ENCODE measurements around the gene NEK4.

NEK4 gene

GRCh38 chr3:52770496-52771333 lies at the start of gene NEK4:
NEK4 (minus strand) TSS chr3:52770940; CDS start chr3:52770746, 194 bp downstream.
- peak; percentile 99 for DNase-seq (ENCODE audit: low spot score)

GRCh38 chr3:52819936-52820335 lies 49.2 kb upstream of the NEK4 start:
- no peak for DNase-seq (ENCODE audit: low spot score)

DNA sequence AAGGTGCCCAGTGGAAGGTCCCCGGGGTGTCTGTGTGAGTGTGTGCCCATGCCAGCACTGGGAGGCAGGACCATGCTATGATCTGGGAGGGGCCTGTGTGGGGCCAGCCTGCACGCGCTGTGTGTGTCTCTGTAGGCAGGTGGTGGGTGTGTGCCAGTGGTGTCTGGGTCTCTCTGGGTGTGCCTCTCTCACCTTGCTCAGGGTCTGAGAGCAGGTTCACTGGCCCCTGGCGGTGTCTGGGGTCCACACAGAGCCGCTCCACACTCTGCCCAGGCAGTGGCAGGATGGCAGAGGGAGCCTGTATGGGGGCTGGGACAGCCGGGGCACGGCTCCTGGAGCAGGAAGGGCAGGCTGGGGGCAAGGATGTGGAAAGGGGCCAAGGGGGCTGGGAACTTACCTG lies 47.1 kb upstream of the NEK4 start:
- DNase-seq (ENCODE audit: low spot score): no peak

DNA sequence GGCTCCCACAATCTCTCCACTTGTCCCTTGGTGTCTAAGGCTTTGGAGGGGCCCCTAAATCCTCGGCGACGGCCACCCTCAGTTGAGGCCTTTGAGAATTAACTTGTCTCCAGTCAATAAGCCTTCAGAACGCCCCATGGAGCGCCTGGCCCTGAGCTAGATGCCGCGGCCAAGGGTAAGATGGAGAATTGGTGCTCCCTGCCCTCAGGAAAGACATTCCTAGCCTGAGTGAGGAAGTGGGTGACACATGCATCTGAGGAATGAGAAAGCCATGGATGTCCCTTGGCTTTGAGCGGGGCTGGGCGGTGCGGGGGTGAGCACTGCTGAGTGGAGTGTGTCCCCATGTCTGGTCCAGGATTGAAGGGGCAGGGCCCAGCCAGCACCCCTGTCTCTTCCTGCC lies 46.5 kb upstream of the NEK4 start:
- DNase-seq (ENCODE audit: low spot score): no peak

GRCh38 chr3:52816654-52817053 lies 45.9 kb upstream of the NEK4 start:
- no peak for DNase-seq (ENCODE audit: low spot score)

GRCh38 chr3:52816199-52816598 lies 45.5 kb upstream of the NEK4 start:
- DNase-seq (ENCODE audit: low spot score): no peak

DNA sequence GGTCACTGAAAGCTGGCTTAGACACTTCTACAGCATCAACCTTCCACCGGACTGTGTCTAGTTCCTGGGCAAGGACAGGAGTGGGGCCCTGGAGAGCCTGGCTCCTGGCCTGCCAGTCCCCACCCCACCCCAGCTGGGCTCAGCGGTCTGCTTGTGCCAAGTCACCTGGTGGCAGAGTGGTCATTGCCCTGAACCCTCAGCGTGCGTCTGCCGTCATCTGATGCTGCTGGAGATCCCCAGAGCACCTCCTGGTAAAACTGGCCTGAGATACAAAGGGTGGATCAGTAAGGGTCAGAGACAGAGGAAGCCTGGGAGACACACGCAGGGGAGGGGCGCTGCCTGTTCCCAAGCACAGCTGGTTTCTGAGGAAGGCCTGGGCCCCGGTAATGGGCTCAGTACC lies 43.1 kb upstream of the NEK4 start:
- DNase-seq (ENCODE audit: low spot score): no peak

DNA sequence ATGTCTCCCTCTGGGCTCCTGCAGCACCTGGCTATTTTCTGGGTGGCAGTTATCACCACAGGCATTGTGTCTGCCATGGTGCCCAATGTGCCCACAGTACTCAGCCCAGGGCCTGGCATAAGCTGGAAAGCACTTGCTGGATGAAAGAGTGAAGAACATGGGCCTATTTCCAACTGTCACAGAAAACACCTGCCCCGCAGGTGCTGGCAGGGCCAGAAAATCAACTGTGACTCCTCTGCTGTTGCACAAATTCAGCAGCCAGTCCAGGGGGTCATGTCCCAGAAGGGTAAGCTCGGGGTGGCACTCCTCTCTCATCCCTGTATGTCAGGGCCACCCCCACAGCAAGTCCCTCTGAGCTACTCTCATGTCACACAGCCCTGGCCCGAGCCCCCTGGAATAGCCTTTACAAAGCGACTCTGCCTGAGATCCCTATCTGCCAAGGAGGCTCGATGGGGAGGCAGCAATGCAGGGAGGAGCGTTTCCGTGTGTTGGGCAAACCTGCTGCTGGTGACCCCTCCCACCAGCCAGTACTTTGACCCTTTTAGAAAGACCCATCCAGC lies 40.8 kb upstream of the NEK4 start:
- DNase-seq (ENCODE audit: low spot score): no peak

GRCh38 chr3:52810923-52811322 lies 40.2 kb upstream of the NEK4 start:
- DNase-seq (ENCODE audit: low spot score): no peak

DNA sequence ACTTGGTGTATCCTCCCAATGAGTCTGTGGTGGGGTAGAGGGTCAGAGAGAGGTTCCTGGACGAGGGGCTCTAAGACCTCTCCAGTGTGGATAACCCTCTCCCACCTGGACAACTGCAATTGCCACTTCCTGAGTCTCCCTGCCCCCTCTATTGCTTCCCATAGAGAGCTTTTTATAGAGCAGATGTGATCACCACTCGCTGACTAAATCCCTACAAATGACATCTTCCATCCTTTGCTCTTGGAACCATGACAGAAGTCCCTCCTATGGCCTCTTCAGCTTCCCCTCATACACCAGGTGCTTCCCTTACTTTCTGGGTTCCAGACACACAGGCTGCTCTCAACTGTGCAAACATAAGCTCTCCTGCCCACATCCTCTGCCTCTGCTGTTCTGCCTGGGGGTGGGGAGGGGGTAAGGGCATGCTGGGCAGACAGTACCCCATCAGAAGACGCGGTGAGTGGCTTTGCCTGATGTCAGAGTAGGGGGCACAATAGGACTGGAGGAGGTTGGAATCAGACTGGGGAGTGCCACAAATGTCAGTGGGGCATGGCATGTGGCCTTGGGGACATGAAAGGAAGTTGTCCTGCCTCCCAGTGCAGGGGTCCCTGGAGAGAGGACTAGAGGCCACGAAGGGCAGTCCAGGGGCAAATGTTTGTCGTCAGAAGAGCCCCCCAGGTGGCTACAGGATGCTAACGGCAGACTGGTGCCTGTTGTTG lies 39.1 kb upstream of the NEK4 start:
- no peak for DNase-seq (ENCODE audit: low spot score)

DNA sequence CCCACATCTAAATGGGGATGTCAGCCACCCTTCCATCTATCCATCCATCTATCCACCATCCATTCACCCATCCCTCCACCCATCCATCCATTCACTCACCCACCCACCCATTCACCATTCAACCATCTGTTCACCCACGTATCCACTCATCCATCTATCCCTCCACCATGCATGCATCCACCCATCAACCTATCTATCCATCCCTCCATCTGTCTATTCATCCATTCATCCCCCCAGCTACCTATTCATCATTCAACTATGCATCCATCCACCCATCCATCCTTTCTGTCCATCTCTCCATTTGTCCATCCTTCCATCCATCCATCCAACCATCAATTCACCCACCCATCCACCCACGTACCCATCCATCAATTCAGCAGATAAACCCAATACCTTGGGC lies 38.4 kb upstream of the NEK4 start:
- no peak for DNase-seq (ENCODE audit: low spot score)

DNA sequence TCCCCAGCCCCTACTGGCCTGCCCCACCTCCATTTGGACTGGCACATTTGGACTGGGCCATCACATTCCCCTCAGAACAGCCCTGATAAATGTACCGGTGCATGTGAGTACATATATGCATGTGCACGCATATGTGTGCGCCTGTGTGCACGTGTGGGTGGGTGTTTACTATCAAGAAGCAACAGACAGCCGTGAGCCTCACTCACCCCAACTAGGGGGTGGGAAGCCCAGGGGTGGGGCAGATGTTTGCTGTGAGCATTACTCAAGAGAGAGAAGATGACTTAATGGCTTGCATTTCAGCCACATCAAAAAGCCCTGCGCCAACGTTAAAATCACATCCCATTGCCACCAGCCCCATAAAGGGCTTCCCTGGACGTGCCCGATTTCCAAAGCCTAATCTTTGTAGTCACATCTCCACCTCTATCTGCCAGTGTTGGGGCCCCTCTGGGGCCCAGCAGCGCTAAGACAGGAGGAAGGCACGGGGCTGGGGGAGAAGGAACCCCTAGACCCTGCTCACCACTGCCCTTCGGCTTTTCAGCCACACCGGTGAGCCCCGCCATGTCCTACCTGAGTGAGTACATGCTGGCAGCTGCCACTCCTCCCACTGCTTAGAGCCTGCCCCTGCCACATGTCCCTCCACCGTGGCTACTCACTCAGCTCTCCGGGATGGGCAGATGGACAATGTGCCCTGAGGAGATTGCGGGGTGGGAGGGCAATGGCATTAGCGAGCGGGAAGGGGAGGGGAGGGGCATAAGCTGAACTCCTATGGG lies 34.7 kb upstream of the NEK4 start:
- no peak for DNase-seq (ENCODE audit: low spot score)

DNA sequence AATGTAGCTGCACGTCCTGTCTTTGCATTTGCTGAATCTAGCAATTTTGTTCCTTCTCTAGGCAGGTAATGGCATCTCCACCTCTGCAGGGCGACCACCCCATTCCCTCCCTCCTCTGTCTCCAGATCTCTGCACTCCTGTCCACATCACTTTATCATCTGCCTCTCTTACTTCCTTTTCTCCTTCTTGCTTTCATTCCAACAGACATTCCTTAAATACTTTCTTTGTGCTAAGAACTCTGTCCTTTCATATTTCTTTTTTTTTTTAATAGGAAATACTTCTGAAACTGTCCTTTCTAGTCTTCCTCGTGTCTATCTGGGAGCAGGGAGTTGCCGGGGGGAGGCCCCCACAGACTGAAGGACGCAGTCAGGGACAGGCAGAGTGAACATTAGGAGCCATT lies 31.1 kb upstream of the NEK4 start:
- DNase-seq (ENCODE audit: low spot score): peak; percentile 36

DNA sequence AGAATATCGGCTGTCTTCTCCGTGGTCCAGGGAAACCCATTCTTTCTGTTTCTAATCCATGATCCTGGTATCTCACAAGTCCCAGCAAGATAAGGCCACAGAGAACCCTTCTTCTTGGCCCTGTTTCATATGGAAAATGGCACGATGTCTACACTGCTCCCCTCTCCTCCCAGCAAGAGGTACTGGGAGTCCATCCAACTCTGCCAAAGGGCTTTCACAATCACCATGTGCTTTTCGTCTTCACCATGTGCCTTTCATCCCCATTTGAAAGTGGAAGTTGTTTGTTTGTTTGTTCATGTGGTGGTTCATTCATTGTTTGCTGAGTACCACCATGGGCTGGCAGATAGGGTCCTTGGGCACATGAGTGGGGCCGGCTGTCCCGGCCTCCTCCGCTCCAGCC lies 29.3 kb upstream of the NEK4 start:
- DNase-seq (ENCODE audit: low spot score): no peak

DNA sequence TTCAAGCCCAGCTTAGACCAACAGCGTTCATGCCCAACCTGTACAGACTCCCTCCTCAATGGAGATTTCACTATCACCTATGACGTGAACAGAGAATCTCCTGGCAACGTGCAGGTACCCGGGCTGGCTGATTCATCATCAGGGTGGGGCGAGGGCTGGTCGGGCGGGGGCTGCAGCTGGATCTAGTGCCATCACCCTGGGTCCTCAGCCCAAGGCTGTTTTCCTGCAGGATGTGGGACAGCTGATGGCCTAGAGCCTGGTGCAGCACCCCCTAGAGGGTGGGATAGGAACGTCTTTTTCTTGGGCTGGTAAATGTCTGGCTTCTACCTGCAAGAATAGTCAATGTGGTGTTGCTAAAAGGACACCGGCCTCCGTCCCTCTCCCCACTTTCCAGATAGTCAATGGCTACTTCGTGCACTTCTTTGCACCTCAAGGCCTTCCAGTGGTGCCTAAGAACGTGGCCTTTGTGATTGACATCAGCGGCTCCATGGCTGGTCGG lies 28.3 kb upstream of the NEK4 start:
- no peak for DNase-seq (ENCODE audit: low spot score)

DNA sequence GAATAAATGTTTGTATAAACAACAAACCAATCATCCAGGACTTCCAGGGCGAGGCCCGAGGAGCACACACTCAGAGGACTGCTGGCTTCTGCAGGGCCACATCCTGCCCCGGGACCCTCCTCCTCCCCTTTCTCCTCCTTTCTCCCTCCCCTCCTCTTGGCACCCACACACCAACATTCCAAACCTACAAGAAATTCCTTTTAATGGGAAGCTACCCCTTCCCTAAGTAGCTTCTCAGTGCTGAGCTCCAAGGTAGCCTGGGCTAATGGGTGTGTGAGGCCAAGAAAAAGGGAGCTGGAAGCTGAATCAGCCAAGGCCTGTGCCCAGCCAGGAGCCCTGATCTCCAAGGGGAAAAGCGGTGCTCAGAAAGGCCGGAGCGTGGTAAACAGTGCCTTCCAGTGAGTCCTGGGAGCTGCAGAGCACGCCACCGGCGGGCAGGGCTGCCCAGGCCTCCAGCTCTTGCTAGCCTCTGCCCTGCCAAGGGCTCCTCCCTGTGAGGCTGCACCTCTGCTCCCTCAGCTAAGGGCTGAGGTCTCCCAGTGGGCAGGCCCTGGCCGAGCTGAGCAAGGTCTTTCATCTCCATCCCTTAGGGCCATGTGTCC lies 27.7 kb upstream of the NEK4 start:
- DNase-seq (ENCODE audit: low spot score): no peak

DNA sequence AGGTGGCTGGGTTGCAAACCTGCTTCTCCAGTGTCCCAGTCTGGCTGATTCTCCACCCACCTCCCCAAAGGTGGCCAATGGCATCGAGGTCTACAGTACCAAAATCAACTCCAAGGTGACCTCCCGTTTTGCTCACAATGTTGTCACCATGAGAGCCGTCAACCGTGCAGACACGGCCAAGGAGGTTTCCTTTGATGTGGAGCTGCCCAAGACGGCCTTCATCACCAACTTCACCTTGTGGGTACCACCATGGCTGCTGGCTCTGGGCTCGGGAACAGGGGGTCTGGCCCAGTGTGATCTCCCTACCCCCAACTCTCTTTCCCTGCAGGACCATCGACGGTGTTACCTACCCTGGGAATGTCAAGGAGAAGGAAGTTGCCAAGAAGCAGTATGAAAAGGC lies 25.7 kb upstream of the NEK4 start:
- no peak for DNase-seq (ENCODE audit: low spot score)

- no peak for DNase-seq (ENCODE audit: low spot score)
Measured at GRCh38 chr3:52795298-52795900, 24.7 kb upstream of the NEK4 start.

DNA sequence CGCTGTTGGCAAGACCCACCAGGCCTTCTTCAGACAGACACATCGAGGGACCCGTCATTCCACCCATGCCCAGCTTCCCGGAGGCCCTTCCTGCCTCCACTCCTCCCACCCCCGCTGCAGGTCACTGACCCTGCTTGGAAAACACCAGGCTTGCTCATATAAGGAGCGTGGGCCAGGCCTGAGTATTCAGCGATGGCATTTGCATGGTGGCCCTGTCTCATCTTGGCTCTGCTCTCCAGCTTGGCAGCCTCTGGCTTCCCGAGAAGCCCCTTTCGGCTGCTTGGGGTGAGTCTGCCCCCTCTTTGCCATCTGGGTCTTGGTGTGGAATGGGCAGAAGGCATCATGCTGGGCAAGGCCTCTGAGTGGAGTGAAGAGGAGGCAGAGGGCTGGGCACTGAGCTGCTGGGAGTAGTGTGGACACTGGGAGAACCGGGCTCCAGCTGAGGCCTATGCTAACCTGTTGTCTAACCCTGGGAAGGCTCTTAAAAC lies 23.9 kb upstream of the NEK4 start, which contains the start of gene ITIH3:
Gene ITIH3, plus strand, starts transcription at position 185 of the 488 bp plus-strand sequence. Its CDS starts 8 bp downstream, at position 193.
- DNase-seq (ENCODE audit: low spot score): no peak

DNA sequence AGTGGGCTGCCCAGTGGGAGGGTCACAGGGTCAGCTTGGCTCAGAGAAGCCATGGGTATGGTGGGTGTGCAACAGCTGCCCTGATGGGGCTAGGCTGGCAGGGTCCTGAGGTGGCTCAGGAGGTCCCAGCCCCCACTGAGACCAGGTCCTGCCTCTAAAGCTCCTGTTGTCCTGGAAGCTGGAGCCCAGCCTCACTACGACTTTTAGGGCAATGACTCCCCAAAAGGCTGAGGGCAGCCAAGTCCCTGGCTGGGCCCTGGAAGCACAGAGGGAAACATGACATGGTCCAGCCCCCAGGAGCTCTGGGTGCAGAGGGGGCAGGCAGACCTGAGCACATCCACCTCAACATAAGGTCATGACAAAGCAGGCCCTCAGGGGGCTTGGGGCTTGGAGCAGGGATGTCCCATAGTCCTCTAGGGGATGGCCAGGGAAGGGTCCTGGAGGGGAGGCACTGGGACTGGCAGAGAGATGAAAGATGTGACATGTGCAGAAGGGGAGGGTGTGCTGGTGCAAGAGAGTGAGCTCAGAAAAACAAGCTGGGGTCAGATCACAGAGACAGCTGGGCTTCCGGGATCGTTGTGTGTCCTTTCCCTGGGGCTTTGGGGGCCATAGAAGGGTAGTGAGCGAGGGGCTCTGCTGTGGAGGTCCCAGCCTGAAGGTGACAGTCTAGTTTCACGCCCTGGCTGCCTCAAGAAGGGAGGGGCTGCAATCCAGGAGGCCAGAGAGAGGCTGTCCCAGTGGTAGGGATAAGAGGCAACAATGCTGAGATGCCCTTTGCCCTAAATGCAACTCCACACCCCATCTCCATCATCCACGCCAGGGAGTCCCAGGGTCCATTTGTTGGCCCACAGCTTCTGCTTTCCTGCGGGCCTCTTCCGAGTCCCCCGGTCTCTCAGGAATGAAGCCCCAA lies 23.2 kb upstream of the NEK4 start:
- no peak for DNase-seq (ENCODE audit: low spot score)

Data from AG20443 (cell line).